Measurements from ENCODE around the gene TRAPPC5. TPM values are rescaled to one million over a fixed set of nuclear protein-coding genes. Genes with fewer than 3 reads are reported as not detected.

Gene TRAPPC5
- total RNA-seq, 1 experiment from 2014 or later = 101 TPM

DNA sequence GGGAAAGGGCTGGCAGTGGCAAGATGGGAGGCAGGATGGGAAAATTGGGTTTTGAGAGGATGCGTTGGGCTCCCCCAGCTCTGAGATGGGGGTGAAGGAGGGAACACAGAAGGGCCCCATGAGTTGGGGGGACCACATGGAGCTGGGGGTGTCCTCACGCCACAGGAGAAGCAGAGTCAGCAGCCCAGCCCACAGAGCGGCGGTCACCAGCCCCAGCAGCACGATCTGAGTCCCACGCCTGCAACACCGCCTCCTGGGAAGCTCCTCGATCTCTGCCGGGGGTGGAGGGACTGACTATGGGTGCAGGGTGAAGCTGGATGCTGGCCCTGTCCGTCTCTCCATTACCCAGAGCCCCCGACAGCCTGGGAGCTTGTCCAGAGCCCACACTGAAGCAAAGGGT, 17.9 kb downstream of the TRAPPC5 start (continued):
- TF ChIP-seq, protein P1, sequence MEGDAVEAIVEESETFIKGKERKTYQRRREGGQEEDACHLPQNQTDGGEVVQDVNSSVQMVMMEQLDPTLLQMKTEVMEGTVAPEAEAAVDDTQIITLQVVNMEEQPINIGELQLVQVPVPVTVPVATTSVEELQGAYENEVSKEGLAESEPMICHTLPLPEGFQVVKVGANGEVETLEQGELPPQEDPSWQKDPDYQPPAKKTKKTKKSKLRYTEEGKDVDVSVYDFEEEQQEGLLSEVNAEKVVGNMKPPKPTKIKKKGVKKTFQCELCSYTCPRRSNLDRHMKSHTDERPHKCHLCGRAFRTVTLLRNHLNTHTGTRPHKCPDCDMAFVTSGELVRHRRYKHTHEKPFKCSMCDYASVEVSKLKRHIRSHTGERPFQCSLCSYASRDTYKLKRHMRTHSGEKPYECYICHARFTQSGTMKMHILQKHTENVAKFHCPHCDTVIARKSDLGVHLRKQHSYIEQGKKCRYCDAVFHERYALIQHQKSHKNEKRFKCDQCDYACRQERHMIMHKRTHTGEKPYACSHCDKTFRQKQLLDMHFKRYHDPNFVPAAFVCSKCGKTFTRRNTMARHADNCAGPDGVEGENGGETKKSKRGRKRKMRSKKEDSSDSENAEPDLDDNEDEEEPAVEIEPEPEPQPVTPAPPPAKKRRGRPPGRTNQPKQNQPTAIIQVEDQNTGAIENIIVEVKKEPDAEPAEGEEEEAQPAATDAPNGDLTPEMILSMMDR (IDR thresholded peaks at IDR 0.05 in 2 of 3, conservative IDR thresholded peaks at IDR 0.05 in 1 of 3; ENCODE audit: borderline replicate concordance in 1 of 3, insufficient read depth in 1 of 3, low read depth in 2 of 3, low read length in 2 of 3) = no peak
- TF ChIP-seq EZH2 (IDR thresholded peaks at IDR 0.05) (no peak), FOSL1 (IDR thresholded peaks at IDR 0.05; ENCODE audit: low read depth) (no peak), CEBPB (IDR thresholded peaks at IDR 0.05; ENCODE audit: low read depth) (no peak)
- TF ChIP-seq, protein P2, sequence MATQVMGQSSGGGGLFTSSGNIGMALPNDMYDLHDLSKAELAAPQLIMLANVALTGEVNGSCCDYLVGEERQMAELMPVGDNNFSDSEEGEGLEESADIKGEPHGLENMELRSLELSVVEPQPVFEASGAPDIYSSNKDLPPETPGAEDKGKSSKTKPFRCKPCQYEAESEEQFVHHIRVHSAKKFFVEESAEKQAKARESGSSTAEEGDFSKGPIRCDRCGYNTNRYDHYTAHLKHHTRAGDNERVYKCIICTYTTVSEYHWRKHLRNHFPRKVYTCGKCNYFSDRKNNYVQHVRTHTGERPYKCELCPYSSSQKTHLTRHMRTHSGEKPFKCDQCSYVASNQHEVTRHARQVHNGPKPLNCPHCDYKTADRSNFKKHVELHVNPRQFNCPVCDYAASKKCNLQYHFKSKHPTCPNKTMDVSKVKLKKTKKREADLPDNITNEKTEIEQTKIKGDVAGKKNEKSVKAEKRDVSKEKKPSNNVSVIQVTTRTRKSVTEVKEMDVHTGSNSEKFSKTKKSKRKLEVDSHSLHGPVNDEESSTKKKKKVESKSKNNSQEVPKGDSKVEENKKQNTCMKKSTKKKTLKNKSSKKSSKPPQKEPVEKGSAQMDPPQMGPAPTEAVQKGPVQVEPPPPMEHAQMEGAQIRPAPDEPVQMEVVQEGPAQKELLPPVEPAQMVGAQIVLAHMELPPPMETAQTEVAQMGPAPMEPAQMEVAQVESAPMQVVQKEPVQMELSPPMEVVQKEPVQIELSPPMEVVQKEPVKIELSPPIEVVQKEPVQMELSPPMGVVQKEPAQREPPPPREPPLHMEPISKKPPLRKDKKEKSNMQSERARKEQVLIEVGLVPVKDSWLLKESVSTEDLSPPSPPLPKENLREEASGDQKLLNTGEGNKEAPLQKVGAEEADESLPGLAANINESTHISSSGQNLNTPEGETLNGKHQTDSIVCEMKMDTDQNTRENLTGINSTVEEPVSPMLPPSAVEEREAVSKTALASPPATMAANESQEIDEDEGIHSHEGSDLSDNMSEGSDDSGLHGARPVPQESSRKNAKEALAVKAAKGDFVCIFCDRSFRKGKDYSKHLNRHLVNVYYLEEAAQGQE (IDR thresholded peaks at IDR 0.05; ENCODE audit: low read depth) = no peak

DNA sequence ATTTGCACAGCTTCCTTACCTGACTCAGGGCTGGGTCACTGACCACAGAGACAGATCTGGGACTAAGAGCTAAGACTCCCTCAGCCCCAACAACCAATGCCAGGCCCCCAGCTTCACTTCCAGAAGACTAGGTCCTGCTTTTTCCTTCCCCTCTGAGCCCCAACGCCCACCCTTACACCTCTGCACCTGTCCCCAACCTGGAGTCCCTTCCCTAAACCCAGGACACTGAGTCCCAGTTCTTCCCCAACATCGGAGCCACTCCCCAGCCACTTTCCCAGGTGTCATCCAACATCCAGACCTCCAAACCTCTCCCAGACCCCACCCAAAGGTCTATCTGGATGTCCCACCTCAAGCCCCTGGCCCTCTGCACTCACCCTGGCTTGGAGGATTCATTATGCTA, 18.4 kb downstream of the TRAPPC5 start:
- Histone ChIP-seq H2AFZ (ENCODE audit: low read depth, low read length, poor library complexity, severe bottlenecking) (no peak overlapping the region), H3K27ac (ENCODE audit: low read depth, low read length) (no peak overlapping the region), H4K20me1 (ENCODE audit: insufficient read depth) (no peaks in the 10 kb centered on the region), H3K9ac (ENCODE audit: low read length) (no peak overlapping the region), H3K36me3 (ENCODE audit: control insufficient read depth in 1 of 2, insufficient read depth in 2 of 2, low read length in 2 of 2) (no peaks in the 10 kb centered on the region), H3K4me3 (replicated peaks in 1 of 2; ENCODE audit: low read depth in 1 of 2, low read length in 2 of 2) (no peak overlapping the region), H3K9me2 (ENCODE audit: insufficient read depth) (no peaks in the 10 kb centered on the region), H3K27me3 (ENCODE audit: insufficient read depth, low read length) (peaks cover 16% of the 10 kb centered on the region; the same call in 1 of the 2 replicates), H3K79me2 (ENCODE audit: insufficient read depth, low read length) (no peaks in the 10 kb centered on the region), H3K9me3 (ENCODE audit: control insufficient read depth in 1 of 2, insufficient read depth in 1 of 2, low read depth in 1 of 2, low read length in 2 of 2) (no peaks in the 10 kb centered on the region), H3K4me2 (ENCODE audit: low read length) (no peak overlapping the region), H3K4me1 (ENCODE audit: control insufficient read depth in 1 of 2, insufficient read depth in 2 of 2, low read length in 2 of 2) (no peaks in the 10 kb centered on the region)
- intact Hi-C loops (cut with micrococcal nuclease) = no loop called here
- DNase-seq (ENCODE audit: low read depth, low spot score) = no peak
- BruUV-seq (replicated peaks) = no TSS peak
- CTCF ChIA-PET = interaction anchor here (0.9 kb wide), 1 partner anchor 18 kb away, joined by 3 read pairs; the partner anchor contains the start of gene TRAPPC5
- TF ChIP-seq JUND (IDR thresholded peaks at IDR 0.05) (no peak), RAD21 (IDR thresholded peaks at IDR 0.05; ENCODE audit: low read depth) (no peak), ZNF274 (IDR thresholded peaks at IDR 0.05; ENCODE audit: low read depth, low read length) (no peak), EZH2phosphoT487 (IDR thresholded peaks at IDR 0.05; ENCODE audit: borderline replicate concordance) (no peak)
- TF ChIP-seq, protein P2 (IDR thresholded peaks at IDR 0.05; ENCODE audit: low read depth) = no peak
- ATAC-seq = no peak
- POLR2A ChIA-PET = no interaction called here
- RAD21 ChIA-PET (ENCODE audit: low non-redundant PET in 1 of 2, low total read pairs in 2 of 2, uncharacterized antibody in 2 of 2, unreplicated experiment in 2 of 2) = no interaction called here
